Hematopoietic multipotent progenitor cell treated with erythropoietin and hydrocortisone succinate and interleukin-3 and kit ligand, for 6 days (in vitro differentiated cells): ENCODE results near the gene CPNE7.
"Not testable (repeated sequence)": the region's sequence is repeated elsewhere in the genome, so short reads cannot be mapped to it uniquely, and the experiment has no call there.

Source experiments
- DNase-seq: peaks from one replicate; pipeline ENCODE4 v3.0.0-alpha.2; 2015

The CPNE7 gene

DNA sequence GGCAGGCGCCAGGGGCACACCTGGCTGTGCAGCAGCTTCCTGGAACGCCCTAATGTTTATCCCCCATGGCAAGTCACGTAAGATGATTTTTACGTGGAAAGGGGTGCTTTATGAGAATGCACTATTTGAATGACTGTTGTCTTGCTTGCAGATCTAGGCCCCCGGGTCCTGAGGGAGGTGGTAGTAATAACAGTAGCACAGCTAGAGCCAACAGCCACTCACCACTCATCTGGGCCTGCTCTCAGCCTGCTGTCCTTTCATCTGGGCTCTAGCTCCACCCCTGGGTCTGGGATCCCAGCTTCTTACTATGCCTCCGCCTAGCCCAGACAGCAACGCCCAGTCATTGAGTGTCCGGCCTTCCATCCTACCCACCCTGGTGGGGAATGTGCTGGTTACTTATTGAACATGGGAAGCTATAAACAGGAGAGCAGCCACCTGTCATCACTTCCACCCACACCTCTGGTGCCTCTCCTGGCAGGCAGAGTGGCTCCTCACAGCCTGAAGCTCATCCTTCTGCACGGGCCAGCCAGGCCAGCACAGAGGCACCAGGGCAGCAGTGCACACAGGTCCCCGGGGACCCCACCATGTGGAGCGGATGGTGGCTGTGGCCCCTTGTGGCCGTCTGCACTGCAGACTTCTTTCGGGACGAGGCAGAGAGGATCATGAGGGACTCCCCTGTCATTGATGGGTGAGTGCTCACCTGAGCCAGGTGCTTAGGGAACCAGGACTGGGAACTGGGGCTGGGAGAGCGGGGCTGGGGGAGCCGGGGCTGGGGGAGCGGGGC lies 54.5 kb downstream of the CPNE7 start:
- no peak for DNase-seq

- no peak for DNase-seq
These were observed 57.6 kb downstream of the CPNE7 start for GRCh38 chr16:89633064-89633631.

DNA sequence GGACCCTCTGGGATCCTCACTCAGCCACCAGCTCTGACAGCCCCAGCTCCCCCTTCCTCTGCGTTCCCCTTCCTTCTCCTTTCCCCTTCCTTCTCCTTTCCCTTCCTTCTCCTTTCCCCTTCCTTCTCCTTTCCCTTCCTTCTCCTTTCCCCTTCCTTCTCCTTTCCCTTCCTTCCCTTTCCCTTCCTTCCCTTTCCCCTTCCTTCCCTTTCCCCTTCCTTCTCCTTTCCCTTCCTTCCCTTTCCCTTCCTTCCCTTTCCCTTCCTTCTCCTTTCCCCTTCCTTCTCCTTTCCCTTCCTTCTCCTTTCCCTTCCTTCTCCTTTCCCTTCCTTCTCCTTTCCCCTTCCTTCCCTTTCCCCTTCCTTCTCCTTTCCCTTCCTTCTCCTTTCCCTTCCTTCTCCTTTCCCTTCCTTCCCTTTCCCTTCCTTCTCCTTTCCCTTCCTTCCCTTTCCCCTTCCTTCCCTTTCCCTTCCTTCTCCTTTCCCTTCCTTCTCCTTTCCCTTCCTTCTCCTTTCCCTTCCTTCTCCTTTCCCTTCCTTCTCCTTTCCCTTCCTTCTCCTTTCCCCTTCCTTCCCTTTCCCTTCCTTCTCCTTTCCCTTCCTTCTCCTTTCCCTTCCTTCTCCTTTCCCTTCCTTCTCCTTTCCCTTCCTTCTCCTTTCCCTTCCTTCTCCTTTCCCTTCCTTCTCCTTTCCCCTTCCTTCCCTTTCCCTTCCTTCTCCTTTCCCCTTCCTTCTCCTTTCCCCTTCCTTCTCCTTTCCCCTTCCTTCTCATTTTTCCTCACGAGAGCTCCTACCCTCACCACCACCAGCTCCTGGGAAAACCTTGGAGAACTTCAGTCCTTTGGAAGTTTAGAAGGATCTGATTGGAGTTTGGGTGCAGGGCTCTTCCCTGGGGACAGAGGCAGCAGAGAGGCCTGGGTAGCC lies 59.2 kb downstream of the CPNE7 start:
- not testable (repeated sequence) for DNase-seq

- no peak for DNase-seq
These were observed 61.1 kb downstream of the CPNE7 start for GRCh38 chr16:89636663-89637062.

- DNase-seq: no peak
These were observed 61.8 kb downstream of the CPNE7 start for GRCh38 chr16:89637379-89637778.

DNA sequence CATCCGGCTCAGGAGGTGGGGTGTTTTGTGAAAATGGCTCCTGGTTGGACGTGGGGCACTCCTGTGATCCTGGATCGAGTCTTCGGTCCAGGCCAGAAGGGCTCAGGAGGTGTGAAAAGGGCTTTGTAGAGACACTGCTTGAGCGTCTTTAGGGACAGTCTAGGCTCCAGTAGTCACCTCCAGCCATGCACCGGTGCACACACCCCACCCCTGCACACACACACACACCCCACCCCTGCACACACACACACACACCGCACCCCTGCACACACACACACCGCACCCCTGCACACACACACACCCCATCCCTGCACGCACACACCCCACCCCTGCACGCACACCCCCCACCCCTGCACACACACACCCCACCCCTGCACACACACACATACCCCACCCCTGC lies 62.9 kb downstream of the CPNE7 start:
- no peak for DNase-seq

GRCh38 chr16:89639385-89639784 lies 63.8 kb downstream of the CPNE7 start:
- DNase-seq: no peak

DNA sequence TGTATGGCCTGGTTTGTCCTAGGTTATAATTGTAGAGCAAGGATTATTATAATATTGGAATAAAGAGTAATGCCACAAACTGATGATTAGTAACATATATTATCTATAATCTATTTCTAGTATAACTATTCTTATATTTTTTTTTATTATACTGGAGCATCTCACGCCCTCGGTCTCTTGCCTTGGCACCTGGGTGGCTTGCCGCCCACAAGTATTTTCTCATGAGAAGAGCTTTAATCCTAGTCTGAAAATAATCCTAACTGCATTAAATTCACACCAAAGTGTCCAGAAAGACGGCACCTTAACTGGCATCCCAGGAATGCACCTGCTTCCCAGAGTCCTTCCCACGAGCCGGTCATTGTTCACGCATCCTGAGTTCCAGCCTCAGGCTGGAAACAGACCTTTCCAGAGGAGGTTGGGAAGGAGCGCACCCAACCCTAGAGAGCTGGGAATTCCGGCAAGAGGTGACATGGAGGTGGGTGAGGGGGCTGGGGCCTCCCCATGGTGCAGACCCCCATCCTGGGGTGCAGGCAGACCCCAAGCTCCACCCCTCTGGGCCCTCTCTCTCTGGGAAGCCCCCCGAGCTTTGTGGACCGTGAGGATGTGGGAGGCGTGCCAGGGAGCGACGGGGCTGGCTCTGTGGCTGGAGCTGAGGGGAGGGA lies 66.0 kb downstream of the CPNE7 start:
- DNase-seq: no peak

- DNase-seq: no peak
These were observed 67.0 kb downstream of the CPNE7 start for GRCh38 chr16:89642574-89642973.

- peak; percentile 53 for DNase-seq
These were observed 68.3 kb downstream of the CPNE7 start for GRCh38 chr16:89643769-89644300.

DNA sequence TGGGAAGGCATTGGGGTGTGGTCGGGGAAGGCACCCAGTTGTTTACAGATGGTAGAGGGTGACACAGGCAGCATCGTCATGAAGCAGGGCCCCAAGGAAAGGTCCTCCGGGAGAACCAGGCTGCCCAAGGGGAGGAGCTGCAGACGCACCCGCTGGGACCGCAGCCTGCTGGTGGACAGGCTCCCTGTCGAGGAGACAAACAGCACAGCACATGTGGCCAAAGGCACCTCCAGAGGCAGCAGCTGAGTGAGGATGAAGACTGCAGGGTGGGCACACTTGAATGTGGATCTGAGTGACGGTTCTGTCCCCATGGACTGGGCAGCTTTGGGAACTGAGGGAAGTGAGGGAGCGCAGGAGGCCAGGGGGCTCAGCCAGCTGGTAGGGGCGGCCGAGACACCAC lies 69.6 kb downstream of the CPNE7 start:
- no peak for DNase-seq

DNA sequence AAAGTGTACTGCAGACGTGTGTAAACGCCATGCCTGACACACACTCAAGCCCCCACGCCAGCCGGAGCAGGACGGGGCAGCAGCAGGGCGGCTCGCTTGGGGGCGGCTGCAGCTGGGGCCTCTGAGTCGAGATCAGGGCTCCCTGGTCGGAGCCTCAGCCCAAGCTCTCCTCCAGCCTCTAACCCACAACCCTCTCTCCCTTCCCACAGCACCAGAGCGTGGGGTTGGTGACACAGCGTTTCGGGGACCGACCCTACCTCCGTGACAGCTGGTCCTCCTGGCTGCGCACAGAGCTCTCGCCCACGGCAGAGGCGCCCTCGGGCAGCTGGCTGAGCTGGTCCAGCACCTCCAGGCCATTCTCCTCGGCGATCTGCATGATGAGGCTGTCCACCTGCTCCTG lies 70.7 kb downstream of the CPNE7 start:
- DNase-seq: no peak
